Stimulated activated CD4-positive, alpha-beta T cell treated with anti-CD3 and anti-CD28 coated beads, Interleukin-12 subunit alpha, Interleukin-12 subunit beta, amount 100 ng/mL, for 48 hours (primary cell): ENCODE measurements around the gene NETO2.

Source experiments
- DNase-seq, 3 donors: peaks; one replicate each; pipeline ENCODE4 v3.0.0-alpha.2; 2020; ENCODE audit warnings: low read depth in 2 of 3, low spot score in 1 of 3

Gene NETO2

DNA sequence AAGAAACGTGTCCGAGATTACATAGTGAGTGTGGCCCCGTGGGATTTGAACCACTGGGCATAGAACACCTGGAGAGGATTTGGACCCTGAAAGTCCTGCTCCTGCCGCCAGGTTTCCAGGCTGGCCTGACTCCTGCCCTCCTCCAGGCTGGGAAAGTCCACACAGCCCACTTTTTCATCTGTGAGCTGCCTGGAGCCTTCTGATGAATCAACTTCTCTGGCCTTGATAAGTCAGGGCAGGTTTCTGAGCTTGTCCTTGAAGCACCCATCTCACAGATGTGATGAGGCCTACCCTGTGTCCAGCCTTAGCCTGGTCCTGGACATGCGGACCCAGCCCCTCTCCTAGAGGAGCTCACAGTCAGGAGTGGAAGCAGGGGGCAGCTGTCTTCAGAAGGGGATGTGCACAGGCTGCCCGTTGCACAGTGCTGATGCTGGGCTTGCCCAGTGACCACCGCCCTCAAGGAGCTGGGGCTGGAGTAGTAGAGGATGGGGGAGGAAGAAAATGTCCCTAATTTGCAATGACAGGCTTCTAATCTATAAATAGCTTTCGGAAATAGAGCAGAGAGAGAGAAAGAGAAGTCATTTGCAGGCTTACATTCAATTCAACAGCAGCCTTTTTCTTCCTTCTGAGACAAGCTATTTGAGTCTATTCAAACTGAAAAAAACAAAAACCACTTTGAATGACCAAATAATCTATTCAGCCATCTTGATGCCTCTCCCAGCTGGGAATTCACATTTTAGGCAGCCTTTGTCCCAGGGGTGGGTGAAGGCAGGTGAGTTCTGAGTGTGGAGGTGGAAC, 96.8 kb downstream of the NETO2 start:
- DNase-seq = no peak

DNA sequence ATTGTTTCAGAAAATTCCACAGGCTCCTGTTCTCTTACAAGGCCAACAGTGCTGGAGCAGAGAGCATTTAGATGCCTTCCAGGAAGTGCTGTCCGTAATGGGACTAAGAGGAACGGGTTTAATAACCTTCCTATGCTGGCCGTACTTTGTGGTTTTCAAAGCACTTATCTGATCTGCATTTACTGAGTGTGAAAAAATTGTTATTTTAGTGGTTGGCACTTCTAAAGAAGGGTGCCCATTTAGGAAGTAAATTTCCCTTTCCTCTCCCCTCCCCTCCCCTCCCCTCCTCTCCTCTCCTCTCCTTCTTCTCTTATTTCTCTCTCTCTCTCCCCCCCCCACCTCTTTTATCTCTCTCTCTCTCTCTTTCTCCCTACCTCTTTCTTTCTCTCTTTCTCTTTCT, 98.3 kb downstream of the NETO2 start:
- no peak for DNase-seq

DNA sequence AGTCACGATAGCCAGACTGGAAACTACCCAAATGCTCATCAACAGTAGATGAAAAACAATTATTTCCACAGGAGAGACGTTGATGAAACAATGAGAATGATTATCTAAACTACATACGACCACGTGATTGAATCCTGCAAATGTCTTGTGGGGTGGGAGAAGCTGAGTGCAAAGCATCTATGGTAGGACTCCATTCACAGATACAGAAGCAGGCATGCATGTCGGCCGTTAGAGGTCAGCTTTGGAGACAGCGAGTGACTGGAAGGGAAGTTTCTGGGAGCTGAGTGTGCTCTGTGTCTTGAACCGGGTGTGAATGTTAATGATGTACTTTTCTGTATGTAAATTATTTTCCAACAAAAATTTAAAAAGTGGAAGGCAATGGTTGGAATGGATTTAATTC, 98.7 kb downstream of the NETO2 start:
- DNase-seq = no peak

DNA sequence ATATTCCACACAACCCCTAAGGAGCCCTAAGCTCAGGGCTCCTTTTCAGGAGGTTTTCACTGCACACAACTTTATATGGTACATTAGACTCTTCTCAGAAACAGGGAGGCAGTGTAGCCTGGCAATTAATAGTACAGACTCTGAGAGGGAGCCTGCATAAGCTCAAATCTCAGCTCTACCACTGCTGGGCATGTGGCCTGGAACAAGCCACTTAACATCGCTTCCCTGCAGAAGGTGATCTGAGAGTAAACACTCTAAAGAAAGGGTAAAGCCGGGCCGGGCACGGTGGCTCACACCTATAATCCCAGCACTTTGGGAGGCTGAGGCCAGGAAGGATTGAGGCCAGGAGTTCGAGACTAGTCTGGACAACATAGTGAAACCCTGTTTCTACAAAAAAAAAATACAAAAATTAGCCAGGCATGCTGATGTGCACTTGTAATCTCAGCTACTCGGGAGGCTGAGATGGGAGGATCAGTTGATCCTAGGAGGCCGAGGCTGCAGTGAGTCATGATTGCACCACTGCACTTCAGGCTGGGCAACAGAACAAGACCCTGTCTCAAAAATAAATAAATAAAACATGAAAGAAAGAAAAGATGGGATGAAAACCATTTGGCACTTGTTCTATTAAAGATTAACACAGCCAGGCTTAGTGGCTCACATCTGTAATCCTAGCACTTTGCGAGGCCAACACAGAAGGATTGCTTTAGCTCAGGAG, 99.6 kb downstream of the NETO2 start:
- no peak for DNase-seq

DNA sequence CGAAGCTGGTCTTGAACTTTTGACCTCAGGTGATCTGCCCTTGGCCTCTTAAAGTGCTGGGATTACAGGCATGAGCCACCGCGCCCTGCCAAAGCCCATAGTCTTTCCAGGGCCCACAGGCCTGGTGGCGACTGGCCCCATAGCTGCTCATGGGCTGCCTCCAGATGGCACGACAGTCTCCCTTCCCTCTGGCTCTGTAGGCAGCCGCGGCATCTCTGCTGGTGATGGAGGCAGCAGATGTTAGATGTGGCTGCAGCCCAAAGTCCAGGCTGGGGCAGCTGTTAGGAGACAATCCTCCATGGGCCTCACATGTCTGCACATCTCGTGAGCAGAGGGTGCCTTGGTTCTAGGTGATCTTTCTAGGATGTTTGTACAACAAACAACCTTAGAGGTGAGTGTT, 100.5 kb downstream of the NETO2 start:
- no peak for DNase-seq

DNA sequence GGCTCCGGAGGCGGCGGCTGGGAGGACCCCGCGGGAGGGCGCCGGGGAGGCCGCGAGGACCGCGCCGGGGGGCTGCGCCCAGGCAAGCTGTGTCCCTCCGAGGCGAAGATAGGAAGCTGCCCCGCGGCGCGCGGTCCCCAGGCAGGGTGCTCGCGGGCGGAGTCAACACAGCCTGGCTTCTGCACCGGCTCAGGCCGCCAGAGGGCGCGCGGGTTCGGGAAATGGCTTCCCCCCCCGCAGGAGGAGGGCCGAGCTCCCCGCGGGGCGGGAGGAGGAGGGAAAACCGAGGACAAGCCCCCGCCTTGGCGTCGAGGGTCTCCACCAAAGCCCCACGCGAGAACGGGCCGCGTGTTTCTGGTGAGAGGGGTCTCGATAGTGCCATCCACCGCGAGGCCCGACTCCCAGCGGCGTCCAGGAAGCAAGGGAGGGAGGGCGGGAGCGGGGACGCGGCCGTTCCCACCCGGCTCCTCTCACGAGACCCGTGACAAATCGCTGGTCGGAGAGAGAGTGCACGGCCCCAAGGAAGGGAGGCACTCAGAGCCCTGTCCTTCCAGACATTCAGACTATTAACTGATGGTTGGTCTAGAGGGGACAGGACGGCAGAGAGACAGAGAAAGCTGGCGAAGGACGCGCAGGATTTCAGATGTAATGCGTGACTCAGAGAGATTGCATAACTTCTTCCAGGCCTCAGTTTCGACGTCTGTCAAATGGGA, 105.8 kb downstream of the NETO2 start:
- DNase-seq = peak; percentile 77 to 93 (median 87)

DNA sequence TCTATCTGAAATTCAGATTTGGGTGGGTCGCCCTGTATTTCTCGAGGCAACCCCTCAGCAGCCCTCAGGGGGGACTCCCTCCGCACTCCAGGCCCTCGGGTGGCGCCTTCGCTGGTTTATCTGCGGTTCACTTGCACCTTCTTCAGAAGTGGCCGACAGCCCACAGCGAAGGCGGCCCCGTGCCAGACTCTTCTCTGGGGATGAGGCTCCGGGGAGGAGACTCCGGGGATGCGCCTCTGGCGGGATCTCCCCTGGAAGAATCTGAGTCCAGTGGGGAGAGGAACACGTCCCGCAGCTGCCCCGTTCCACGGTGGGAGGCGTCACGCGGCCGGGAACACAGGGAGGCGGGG, 106.4 kb downstream of the NETO2 start:
- DNase-seq = peak in 2 of 3 donors; percentile 9 to 23

DNA sequence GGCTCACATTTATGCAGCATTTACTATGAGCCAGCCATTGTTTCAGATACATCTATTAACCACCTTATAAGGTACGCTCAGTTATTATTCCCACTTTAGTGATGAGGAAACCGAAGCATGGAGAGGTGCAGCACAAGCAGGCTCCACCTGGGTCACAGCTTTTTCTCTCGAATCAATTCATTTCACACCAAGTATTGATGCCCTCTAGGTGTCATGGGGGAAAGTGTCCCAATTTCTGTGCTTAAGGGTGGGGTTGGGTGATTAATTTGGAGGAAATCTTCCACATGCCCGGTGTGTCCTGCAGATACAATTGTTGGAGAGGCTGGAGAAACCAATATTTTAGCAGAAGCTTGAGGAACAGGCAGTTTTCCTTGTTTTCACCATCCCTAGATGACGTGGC, 107.5 kb downstream of the NETO2 start:
- DNase-seq = no peak

DNA sequence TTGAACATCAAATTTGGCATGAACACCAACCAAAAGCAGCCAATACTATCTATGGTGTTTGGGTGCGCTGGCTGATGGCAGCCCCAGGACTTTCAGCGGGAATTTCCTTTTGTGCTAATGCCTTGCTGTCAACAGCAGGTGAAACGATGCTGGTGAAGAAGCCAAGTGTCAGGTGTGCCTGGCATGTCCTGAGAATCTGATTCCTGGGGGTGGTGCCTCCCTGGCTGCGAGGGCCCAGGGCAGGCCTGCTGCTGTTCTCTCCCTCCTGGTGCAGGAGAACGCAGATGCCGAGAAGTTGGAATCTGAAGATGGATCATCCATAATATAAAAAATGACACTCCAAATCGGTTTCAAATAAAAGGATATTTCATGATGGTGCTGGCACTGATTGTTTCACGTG, 108.3 kb downstream of the NETO2 start:
- no peak for DNase-seq

DNA sequence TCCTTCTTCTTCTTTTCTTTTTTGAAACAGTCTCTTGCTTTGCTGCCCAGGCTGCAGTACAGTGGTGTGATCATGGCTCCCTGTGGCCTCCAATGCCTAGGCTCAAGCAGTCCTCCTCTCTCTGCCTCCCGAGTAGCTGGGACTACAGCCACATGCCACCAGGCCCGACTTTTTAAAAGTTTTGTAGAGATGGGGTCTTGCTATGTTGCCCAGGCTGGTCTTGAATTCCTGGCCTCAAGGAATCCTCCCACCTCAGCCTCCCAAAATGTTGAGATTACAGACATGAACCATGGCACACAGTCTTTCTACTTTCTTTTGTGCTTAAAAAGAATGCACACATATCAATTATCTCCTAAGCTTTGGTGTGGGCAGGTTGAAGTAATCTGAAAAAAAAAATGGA, 109.3 kb downstream of the NETO2 start:
- no peak for DNase-seq

DNA sequence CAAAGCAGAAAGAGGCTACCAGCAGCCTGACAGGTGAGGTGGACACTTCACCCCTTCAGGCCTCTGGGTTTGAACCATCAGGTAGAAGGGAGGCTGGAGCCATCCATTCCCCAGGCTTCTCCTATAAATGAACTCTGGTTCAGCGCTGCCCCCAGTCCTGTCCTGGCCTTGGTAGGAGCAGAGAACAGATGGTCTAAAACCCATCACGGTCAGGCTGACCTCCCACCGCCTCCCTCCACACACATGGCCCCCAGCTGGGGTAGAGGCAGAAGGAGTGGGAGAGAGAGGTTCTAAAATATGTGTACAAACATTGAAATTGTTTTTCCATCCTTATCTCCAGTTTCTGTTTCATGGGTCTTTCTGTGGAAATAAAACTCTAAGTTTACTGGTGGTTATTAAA, 110.6 kb downstream of the NETO2 start:
- no peak for DNase-seq

DNA sequence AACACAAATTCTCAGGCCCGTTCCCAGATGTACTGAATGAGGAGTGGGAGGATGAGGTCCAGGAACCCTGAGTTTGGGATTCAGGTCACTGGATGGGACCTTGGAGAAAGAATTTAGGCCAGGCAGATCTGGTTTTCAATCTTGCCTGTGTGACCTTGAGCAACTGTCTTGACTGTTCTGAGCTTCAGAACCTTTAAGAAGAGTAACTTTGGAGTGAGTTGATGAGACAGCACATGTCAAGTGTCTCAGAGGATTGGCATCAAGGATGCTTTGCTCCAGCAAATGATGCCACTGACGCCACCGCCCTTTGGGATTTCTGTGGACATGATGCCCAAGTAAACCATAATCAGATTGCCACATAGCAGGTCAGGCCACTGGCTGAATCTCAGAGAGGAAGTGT, 114.0 kb downstream of the NETO2 start:
- no peak for DNase-seq

DNA sequence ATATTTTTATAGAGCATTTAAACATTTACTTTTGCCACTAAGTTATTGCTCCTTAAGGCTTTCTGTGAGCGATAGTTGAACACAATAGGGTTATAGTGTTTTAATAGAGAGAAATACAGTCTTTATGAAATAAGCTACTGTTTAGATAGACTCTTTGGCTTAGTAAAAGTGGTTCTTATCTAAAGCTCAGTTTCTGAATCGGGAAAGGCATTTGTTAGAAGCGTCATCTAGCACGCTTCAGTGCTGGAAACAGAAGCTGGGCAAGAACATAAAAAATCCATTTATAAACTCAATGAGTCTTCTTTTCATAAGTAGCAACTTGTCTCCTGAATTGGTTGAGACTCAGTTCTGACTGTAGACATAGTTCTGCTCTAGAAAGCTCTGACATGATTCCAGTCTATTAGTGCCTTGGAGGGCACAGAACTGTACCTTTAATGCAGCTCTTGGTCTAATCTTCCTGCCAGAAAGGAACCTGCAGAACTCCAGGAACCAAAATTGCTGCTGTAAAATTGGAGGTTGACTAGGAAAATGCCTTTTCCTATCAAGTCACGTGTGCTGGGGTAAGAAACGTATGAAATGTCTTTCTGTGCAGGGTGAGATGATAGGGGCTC, 114.9 kb downstream of the NETO2 start:
- DNase-seq = no peak
